ENCODE results near the gene GTPBP1. TPM values are rescaled to one million over a fixed set of nuclear protein-coding genes. Genes with fewer than 3 reads are reported as not detected.

GTPBP1 gene
- total and polyA plus RNA-seq, 2 of the 13 experiments (the other 11 are each of a cell fraction or from before 2014, with no cell fraction given), result 22.3 to 27.0 TPM

DNA sequence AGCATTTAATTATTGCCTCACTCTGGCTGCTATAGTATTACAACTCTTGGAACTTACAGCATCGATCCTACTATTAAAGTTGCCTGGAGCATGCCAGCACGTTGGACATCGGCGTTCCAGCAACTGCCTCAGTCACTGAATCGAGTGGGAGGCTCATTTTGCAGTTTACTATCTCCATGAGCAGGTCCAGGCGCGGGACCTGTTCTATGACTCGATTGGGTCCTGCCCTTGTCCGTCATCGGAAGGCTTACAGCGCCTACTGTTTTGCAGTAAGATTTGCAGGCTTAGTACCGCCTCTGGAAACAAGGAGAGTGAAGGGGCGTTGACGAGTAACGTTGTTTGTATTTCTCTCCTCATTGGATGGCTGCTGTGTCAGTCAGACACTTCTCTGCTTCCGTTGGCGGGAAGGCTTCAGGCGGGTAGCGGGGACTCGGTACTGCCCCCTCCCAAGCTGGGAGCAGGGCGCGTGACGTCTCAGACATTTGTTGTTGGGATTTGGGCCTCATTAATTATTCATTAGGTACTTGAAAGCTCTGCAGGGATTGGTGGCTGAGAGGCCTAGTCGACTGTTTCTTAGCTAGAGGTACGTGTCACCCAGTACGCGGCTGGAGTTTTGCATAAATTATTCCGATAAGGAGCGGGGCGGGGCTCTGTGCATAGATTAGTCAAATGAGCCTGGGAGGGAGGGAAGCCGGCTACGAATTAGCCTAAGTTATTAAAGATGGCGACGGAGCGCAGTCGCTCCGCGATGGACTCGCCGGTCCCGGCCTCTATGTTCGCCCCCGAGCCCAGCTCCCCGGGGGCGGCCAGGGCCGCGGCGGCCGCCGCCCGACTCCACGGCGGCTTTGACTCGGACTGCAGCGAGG is at the start of gene GTPBP1 (continued):
- no peak for TF ChIP-seq TRIM22 (IDR thresholded peaks at IDR 0.05)
- TF ChIP-seq FOXO1 (CRISPR knock-in tag; IDR thresholded peaks at IDR 0.05), result peak; percentile 30; the same call in 1 of the 2 replicates
- no peak for TF ChIP-seq PREB (CRISPR knock-in tag; IDR thresholded peaks at IDR 0.05)
- peak; percentile 38 for TF ChIP-seq TARDBP (CRISPR knock-in tag; IDR thresholded peaks at IDR 0.05)
- no peak for TF ChIP-seq KAT2B (IDR thresholded peaks at IDR 0.05; ENCODE audit: borderline replicate concordance, low read depth, low read length)
- TF ChIP-seq TBP (CRISPR knock-in tag; IDR thresholded peaks at IDR 0.05), result no peak
- TF ChIP-seq FOXK1 (CRISPR knock-in tag; IDR thresholded peaks at IDR 0.05; ENCODE audit: borderline replicate concordance, low read depth), result peak; percentile 90
- no peak; the same call in 1 of the 2 replicates for TF ChIP-seq ZNF335 (CRISPR knock-in tag; IDR thresholded peaks at IDR 0.05)
- TF ChIP-seq RXRA (CRISPR knock-in tag; IDR thresholded peaks at IDR 0.05), result no peak
- TF ChIP-seq NR0B2 (CRISPR knock-in tag; IDR thresholded peaks at IDR 0.05), result no peak
- TF ChIP-seq BRD4 (CRISPR knock-in tag; IDR thresholded peaks at IDR 0.05), result no peak
- TF ChIP-seq ZNF501 (CRISPR knock-in tag; IDR thresholded peaks at IDR 0.05), result peak; percentile 75
- no peak for TF ChIP-seq ZNF430 (CRISPR knock-in tag; IDR thresholded peaks at IDR 0.05)
- no peak for TF ChIP-seq TP53 (CRISPR knock-in tag; conservative IDR thresholded peaks at IDR 0.05)
- TF ChIP-seq MLLT10 (CRISPR knock-in tag; IDR thresholded peaks at IDR 0.05), result no peak
- no peak for TF ChIP-seq ZBTB33 (CRISPR knock-in tag; IDR thresholded peaks at IDR 0.05)
- TF ChIP-seq PHF20 (CRISPR knock-in tag; IDR thresholded peaks at IDR 0.05), result no peak
- no peak for TF ChIP-seq ZNF441 (CRISPR knock-in tag; IDR thresholded peaks at IDR 0.05; ENCODE audit: borderline replicate concordance)
- no peak for TF ChIP-seq IKZF1 (IDR thresholded peaks at IDR 0.05)
- no peak for TF ChIP-seq ZNF101 (CRISPR knock-in tag; IDR thresholded peaks at IDR 0.05; ENCODE audit: borderline replicate concordance, low read depth)
- TF ChIP-seq CREM (IDR thresholded peaks at IDR 0.05), result peak; percentile 92
- peak; percentile 36; the same call in 1 of the 2 replicates for TF ChIP-seq CREM (CRISPR knock-in tag; IDR thresholded peaks at IDR 0.05)
- no peak for TF ChIP-seq KDM5A (IDR thresholded peaks at IDR 0.05; ENCODE audit: borderline replicate concordance, low read length)
- TF ChIP-seq ZNF205 (CRISPR knock-in tag; IDR thresholded peaks at IDR 0.05), result no peak
- TF ChIP-seq ZIK1 (CRISPR knock-in tag; IDR thresholded peaks at IDR 0.05; ENCODE audit: borderline replicate concordance, low read depth), result no peak
- no peak for TF ChIP-seq ZNF878 (CRISPR knock-in tag; IDR thresholded peaks at IDR 0.05)
- TF ChIP-seq ZFAT (CRISPR knock-in tag; conservative IDR thresholded peaks at IDR 0.05), result no peak
- TF ChIP-seq ZNF883 (CRISPR knock-in tag; IDR thresholded peaks at IDR 0.05; ENCODE audit: not compliant biosample characterization), result no peak
